Keratinocyte (primary cell): Measurements from ENCODE around the gene LIMA1. TPM values are rescaled to one million over a fixed set of nuclear protein-coding genes. Genes with fewer than 3 reads are reported as not detected.

Experiments used
- DNase-seq: peaks from one replicate; pipeline ENCODE4 v3.0.0-alpha.2; 2011; ENCODE audit warnings: low read depth, missing footprints, low spot score
- FAIRE-seq: peaks from 2 replicates; lab custom pipeline; 2011; peaks lifted over from hg19 to GRCh38; lab: Jason Lieb, UNC
- H2AFZ ChIP-seq: 2 replicates; pipeline ENCODE4 v1.6.0; 2012; ENCODE audit warnings: low read length, control low read depth, inconsistent platforms; ENCODE audit not compliant: control insufficient read depth
- H3K27ac ChIP-seq: 2 replicates; pipeline ENCODE4 v1.5.1; 2011; ENCODE audit warnings: low read length; ENCODE audit not compliant: control insufficient read depth, insufficient read depth
- H3K27me3 ChIP-seq: 3 replicates; pipeline ENCODE4 v1.6.0; 2011; ENCODE audit warnings: low read length; ENCODE audit not compliant: control insufficient read depth, insufficient read depth; ENCODE audit errors: extremely low read depth
- H3K36me3 ChIP-seq, 2 experiments: 2 replicates in 1 of 2; 3 replicates in 1 of 2; pipeline ENCODE4 v1.5.1; 2011; ENCODE audit warnings: low read length in 2 of 2, mild to moderate bottlenecking in 1 of 2; ENCODE audit not compliant: control insufficient read depth in 2 of 2, insufficient read depth in 2 of 2; ENCODE audit errors: extremely low read depth in 1 of 2
- H3K4me1 ChIP-seq: 3 replicates; pipeline ENCODE4 v1.5.1; 2011; ENCODE audit warnings: low read length; ENCODE audit not compliant: control insufficient read depth, insufficient read depth; ENCODE audit errors: extremely low read depth
- H3K4me2 ChIP-seq: 3 replicates; pipeline ENCODE4 v1.6.0; 2011; ENCODE audit warnings: low read depth, low read length; ENCODE audit not compliant: control insufficient read depth, insufficient read depth; ENCODE audit errors: extremely low read depth
- H3K4me3 ChIP-seq, 3 experiments: fragments of 200-600 bp in 1 of 3; sonication (generic) in 1 of 3; 2 replicates in 2 of 3; 3 replicates in 1 of 3; pipeline ENCODE4 v1.5.1; 2011 to 2016; ENCODE audit warnings: low read length in 3 of 3, mild to moderate bottlenecking in 3 of 3, control low read depth in 2 of 3, inconsistent platforms in 1 of 3, low read depth in 1 of 3, mixed read lengths in 1 of 3, mixed run types in 1 of 3, moderate library complexity in 1 of 3; ENCODE audit not compliant: control insufficient read depth in 2 of 3, insufficient read depth in 2 of 3; ENCODE audit errors: extremely low read depth in 1 of 3
- H3K79me2 ChIP-seq: 2 replicates; pipeline ENCODE4 v1.6.0; 2012; ENCODE audit warnings: low read length; ENCODE audit not compliant: control insufficient read depth, insufficient read depth
- H3K9ac ChIP-seq: 3 replicates; pipeline ENCODE4 v1.6.0; 2011; ENCODE audit warnings: low read length; ENCODE audit not compliant: control insufficient read depth, insufficient read depth; ENCODE audit errors: extremely low read depth
- H3K9me1 ChIP-seq: 3 replicates; pipeline ENCODE4 v1.6.0; 2011; ENCODE audit warnings: low read length; ENCODE audit not compliant: control insufficient read depth, insufficient read depth; ENCODE audit errors: extremely low read depth
- H3K9me3 ChIP-seq: 2 replicates; pipeline ENCODE4 v1.5.1; 2012; ENCODE audit warnings: low read depth, low read length; ENCODE audit not compliant: control insufficient read depth
- H4K20me1 ChIP-seq: 3 replicates; pipeline ENCODE4 v1.6.0; 2011; ENCODE audit warnings: low read length; ENCODE audit not compliant: control insufficient read depth, insufficient read depth; ENCODE audit errors: extremely low read depth
- CTCF ChIP-seq, 3 experiments: IDR thresholded peaks in 1 of 3; conservative IDR thresholded peaks in 1 of 3; optimal IDR thresholded peaks in 1 of 3; 2 replicates in 2 of 3; 3 replicates in 1 of 3; pipeline versions ENCODE3 to v1.5.1; 2011; ENCODE audit warnings: low read length in 3 of 3, mild to moderate bottlenecking in 3 of 3, moderate library complexity in 2 of 3, control low read depth in 1 of 3, inconsistent platforms in 1 of 3; ENCODE audit not compliant: insufficient read depth in 2 of 3; ENCODE audit errors: extremely low read depth in 1 of 3
- EZH2 ChIP-seq: IDR thresholded peaks from one replicate; pipeline ENCODE4 v1.6.1; 2012; ENCODE audit warnings: inconsistent platforms, mild to moderate bottlenecking, low read length, moderate library complexity
- dilution Hi-C: fragments of 300-500 bp; cut with MboI; formaldehyde crosslinking; loops from one replicate; pipeline ENCODE4 v1.7.0; 2020; ENCODE audit warnings: low sequenced_read_pairs; ENCODE audit not compliant: extremely low pct_ligation_motif_present
- polyA plus RNA-seq, 5 experiments: library from polyadenylated mRNA; depleted of rRNA in 3 of 5; stranded (reverse) in 3 of 5; stranded (forward) in 1 of 5; unstranded in 1 of 5; fragments of >200 nt; gene quantifications; 1 replicate in 1 of 5; 2 replicates in 3 of 5; 3 replicates in 1 of 5; pipeline versions ENCODE4 v1.2.1 to v1.2.3, GENCODE V29; 2011 to 2012; ENCODE audit warnings: missing spikeins in 2 of 5, low read depth in 1 of 5, low replicate concordance in 1 of 5

The LIMA1 gene
- polyA plus RNA-seq, 1 donor (not counting 4 experiments of a cell fraction or from before 2014, with no cell fraction given): 510 TPM

- Histone ChIP-seq H3K4me1 (peaks cover 9% of the 10 kb centered on the region), H3K9ac (no peak overlapping the region), H2AFZ (no peak overlapping the region), H3K79me2 (no peaks in the 10 kb centered on the region), H3K36me3 (no peaks in the 10 kb centered on the region), H3K9me1 (no peaks in the 10 kb centered on the region), H4K20me1 (no peaks in the 10 kb centered on the region), H3K4me2 (no peak overlapping the region), H3K27me3 (no peaks in the 10 kb centered on the region), H3K4me3 (no peak overlapping the region), H3K27ac (no peak overlapping the region), H3K9me3 (no peaks in the 10 kb centered on the region)
- dilution Hi-C loops: no loop called here
- TF ChIP-seq EZH2 (no peak), CTCF (optimal IDR thresholded peaks at IDR 0.05 in 1 of 3, IDR thresholded peaks at IDR 0.05 in 1 of 3, conservative IDR thresholded peaks at IDR 0.05 in 1 of 3; ENCODE audit: extremely low read depth in 1 of 3, insufficient read depth in 2 of 3, low read length in 3 of 3) (no peak)
- DNase-seq (no peak), FAIRE-seq (peak; percentile 9)
Measured at GRCh38 chr12:50276912-50277671, 6.2 kb downstream of the LIMA1 start.

GRCh38 chr12:50276068-50276467, 7.3 kb downstream of the LIMA1 start:
- FAIRE-seq: no peak
- peak overlapping the region; percentile 53 for H2AFZ ChIP-seq
- H3K9me1 ChIP-seq: no peaks in the 10 kb centered on the region
- peaks cover 11% of the 10 kb centered on the region for H3K4me1 ChIP-seq
- H4K20me1 ChIP-seq: no peaks in the 10 kb centered on the region
- dilution Hi-C loops: no loop called here
- no peaks in the 10 kb centered on the region for H3K9me3 ChIP-seq
- DNase-seq: no peak
- H3K4me3 ChIP-seq: no peak overlapping the region
- H3K27me3 ChIP-seq: no peaks in the 10 kb centered on the region
- H3K36me3 ChIP-seq: no peaks in the 10 kb centered on the region
- H3K4me2 ChIP-seq: no peak overlapping the region
- H3K9ac ChIP-seq: no peak overlapping the region
- TF ChIP-seq EZH2: no peak
- TF ChIP-seq CTCF (optimal IDR thresholded peaks at IDR 0.05 in 1 of 3, IDR thresholded peaks at IDR 0.05 in 1 of 3, conservative IDR thresholded peaks at IDR 0.05 in 1 of 3; ENCODE audit: extremely low read depth in 1 of 3, insufficient read depth in 2 of 3, low read length in 3 of 3): no peak
- H3K27ac ChIP-seq: no peak overlapping the region
- H3K79me2 ChIP-seq: no peaks in the 10 kb centered on the region
